ENCODE results near the gene PHF21A. TPM values are rescaled to one million over a fixed set of nuclear protein-coding genes. Genes with fewer than 3 reads are reported as not detected.

Gene PHF21A
- total RNA-seq, 4 donors from 2014 or later: 12.1 to 83.3 (median 29.3) TPM

DNA sequence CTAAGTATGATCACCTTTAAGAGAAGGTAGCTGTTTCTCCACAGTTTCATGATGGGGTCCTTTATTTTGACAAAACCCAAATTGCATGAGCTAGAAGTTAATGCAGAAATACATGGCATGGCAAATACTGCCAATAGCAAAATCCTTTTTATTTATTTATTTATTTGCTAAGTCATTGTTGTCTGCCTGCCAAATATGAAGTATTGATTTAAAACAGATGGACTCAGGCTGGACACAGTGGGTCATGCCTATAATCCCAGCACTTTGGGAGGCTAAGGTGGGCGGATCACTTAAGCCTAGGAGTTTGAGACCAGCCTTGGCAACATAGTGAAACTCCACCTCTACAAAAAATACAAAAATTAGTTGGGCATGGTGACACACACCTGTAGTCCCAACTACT is 146.4 kb downstream of the PHF21A start:
- Histone ChIP-seq H3K4me1 (no peaks in the 10 kb centered on the region), H3K4me3 (no peak overlapping the region), H3K9me3 (no peaks in the 10 kb centered on the region), H3K36me3 (no peaks in the 10 kb centered on the region), H3K27me3 (no peaks in the 10 kb centered on the region), H3K27ac (no peak overlapping the region)
- intact Hi-C loops (cut with DNase I; ENCODE audit: low total_unique reads): no loop called here
- DNase-seq: no peak
- no peak for TF ChIP-seq POLR2A (IDR thresholded peaks at IDR 0.05)
- TF ChIP-seq, protein P1, sequence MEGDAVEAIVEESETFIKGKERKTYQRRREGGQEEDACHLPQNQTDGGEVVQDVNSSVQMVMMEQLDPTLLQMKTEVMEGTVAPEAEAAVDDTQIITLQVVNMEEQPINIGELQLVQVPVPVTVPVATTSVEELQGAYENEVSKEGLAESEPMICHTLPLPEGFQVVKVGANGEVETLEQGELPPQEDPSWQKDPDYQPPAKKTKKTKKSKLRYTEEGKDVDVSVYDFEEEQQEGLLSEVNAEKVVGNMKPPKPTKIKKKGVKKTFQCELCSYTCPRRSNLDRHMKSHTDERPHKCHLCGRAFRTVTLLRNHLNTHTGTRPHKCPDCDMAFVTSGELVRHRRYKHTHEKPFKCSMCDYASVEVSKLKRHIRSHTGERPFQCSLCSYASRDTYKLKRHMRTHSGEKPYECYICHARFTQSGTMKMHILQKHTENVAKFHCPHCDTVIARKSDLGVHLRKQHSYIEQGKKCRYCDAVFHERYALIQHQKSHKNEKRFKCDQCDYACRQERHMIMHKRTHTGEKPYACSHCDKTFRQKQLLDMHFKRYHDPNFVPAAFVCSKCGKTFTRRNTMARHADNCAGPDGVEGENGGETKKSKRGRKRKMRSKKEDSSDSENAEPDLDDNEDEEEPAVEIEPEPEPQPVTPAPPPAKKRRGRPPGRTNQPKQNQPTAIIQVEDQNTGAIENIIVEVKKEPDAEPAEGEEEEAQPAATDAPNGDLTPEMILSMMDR (IDR thresholded peaks at IDR 0.05): no peak

DNA sequence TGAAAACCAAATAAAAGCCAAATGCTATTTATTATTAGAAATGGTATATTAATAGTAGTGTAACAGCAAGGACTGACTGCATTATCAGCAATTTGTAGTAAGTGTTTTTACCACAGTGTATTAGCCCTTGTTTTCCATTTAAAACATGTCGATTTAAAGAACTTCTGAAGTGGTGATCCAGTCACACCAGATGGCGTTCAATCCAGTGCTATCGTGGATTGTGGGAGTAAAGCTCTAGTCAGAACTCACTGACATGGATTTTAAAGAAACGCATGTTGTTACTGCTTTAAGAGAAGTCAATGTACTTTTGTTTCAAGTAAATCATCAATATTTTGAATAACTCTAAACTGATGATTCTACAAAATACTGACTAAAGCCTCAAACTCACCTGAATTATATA is 147.7 kb downstream of the PHF21A start:
- no peaks in the 10 kb centered on the region for H3K27me3 ChIP-seq
- intact Hi-C loops (cut with DNase I; ENCODE audit: low total_unique reads): no loop called here
- no peaks in the 10 kb centered on the region for H3K4me1 ChIP-seq
- H3K9me3 ChIP-seq: no peaks in the 10 kb centered on the region
- H3K27ac ChIP-seq: no peak overlapping the region
- no peaks in the 10 kb centered on the region for H3K36me3 ChIP-seq
- H3K4me3 ChIP-seq: no peak overlapping the region
- TF ChIP-seq, protein P1 (IDR thresholded peaks at IDR 0.05): no peak
- no peak for TF ChIP-seq POLR2A (IDR thresholded peaks at IDR 0.05)
- no peak for DNase-seq

DNA sequence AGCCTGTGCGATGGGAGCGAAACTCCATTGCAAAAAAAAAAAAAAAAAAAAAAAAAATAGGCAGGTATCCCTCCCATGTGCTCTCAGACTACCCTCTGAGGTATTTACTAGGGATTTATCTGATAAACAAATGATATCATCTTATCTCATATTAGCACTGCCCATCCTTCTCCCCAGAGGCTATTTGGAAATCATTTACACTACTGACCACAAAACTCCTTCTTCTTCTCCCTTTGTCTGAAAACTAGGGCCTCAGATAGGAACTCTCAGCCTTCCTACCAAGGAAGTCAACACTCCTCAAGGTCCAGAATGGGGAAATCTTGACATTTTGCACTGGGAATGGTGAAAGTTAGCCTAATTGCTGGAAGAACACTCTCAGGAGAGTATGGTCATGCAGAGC is 152.4 kb downstream of the PHF21A start:
- Histone ChIP-seq H3K36me3 (no peaks in the 10 kb centered on the region), H3K9me3 (no peaks in the 10 kb centered on the region), H3K27me3 (no peaks in the 10 kb centered on the region), H3K4me1 (no peaks in the 10 kb centered on the region), H3K27ac (no peak overlapping the region), H3K4me3 (no peak overlapping the region)
- no peak for DNase-seq
- TF ChIP-seq, protein P1 (IDR thresholded peaks at IDR 0.05): no peak
- no peak for TF ChIP-seq POLR2A (IDR thresholded peaks at IDR 0.05)
- intact Hi-C loops (cut with DNase I; ENCODE audit: low total_unique reads): loop anchor here (5.0 kb wide), 1 partner anchor 33 kb away; no protein-coding TSS in a partner anchor

- no peaks in the 10 kb centered on the region for H3K4me1 ChIP-seq
- TF ChIP-seq POLR2A (IDR thresholded peaks at IDR 0.05): no peak
- TF ChIP-seq, protein P1 (IDR thresholded peaks at IDR 0.05): no peak
- no peak overlapping the region for H3K4me3 ChIP-seq
- H3K27me3 ChIP-seq: no peaks in the 10 kb centered on the region
- no peak overlapping the region for H3K27ac ChIP-seq
- intact Hi-C loops (cut with DNase I; ENCODE audit: low total_unique reads): loop anchor here (5.0 kb wide), 1 partner anchor 35 kb away; no protein-coding TSS in a partner anchor
- no peaks in the 10 kb centered on the region for H3K36me3 ChIP-seq
- no peaks in the 10 kb centered on the region for H3K9me3 ChIP-seq
- no peak for DNase-seq
Measured at GRCh38 chr11:45967506-45967905, 153.7 kb downstream of the PHF21A start.

GRCh38 chr11:45964911-45965389 is 156.3 kb downstream of the PHF21A start:
- DNase-seq: peak; percentile 64 to 69
- no peaks in the 10 kb centered on the region for H3K9me3 ChIP-seq
- TF ChIP-seq, protein P1 (IDR thresholded peaks at IDR 0.05): peak; percentile 87 to 93 (median 88)
- no peak for TF ChIP-seq POLR2A (IDR thresholded peaks at IDR 0.05)
- H3K36me3 ChIP-seq: no peaks in the 10 kb centered on the region
- H3K4me1 ChIP-seq: no peaks in the 10 kb centered on the region
- intact Hi-C loops (cut with DNase I; ENCODE audit: low total_unique reads): loop anchor here (5.0 kb wide), 1 partner anchor 37 kb away; no protein-coding TSS in a partner anchor
- H3K4me3 ChIP-seq: no peak overlapping the region
- H3K27ac ChIP-seq: peak overlapping the region; percentile 44 to 62
- no peaks in the 10 kb centered on the region for H3K27me3 ChIP-seq

Data from uterus (tissue), 4 donors.